Stimulated activated memory B cell treated with anti-CD40 and anti-IgM and Interleukin-4, amounts not matched to agents 10 μg/mL and 1 μg/mL and 100 μg/mL, for 72 hours (primary cell): ENCODE measurements around the gene FAM229A.
"Not testable (repeated sequence)": the region's sequence is repeated elsewhere in the genome, so short reads cannot be mapped to it uniquely, and the experiment has no call there.

Experiments used
- ATAC-seq: fragments of 150-1000 bp; cut with Tn5 transposase; 2 replicates; pipeline ENCODE4 v1.10.0; 2021
- H3K27ac Mint-ChIP-seq: one replicate; pipeline ENCODE4 v1.8.0; 2022; ENCODE audit warnings: mild to moderate bottlenecking, mixed read lengths
- H3K27me3 Mint-ChIP-seq: one replicate; pipeline ENCODE4 v1.8.0; 2022; ENCODE audit warnings: mixed read lengths
- H3K36me3 Mint-ChIP-seq: one replicate; pipeline ENCODE4 v1.8.0; 2022; ENCODE audit warnings: mixed read lengths
- H3K4me1 Mint-ChIP-seq: one replicate; pipeline ENCODE4 v1.8.0; 2022; ENCODE audit warnings: mixed read lengths
- H3K4me3 Mint-ChIP-seq: one replicate; pipeline ENCODE4 v1.8.0; 2022; ENCODE audit warnings: mild to moderate bottlenecking, moderate library complexity, mixed read lengths
- H3K9me3 Mint-ChIP-seq: one replicate; pipeline ENCODE4 v1.8.0; 2022; ENCODE audit warnings: mixed read lengths

FAM229A gene

GRCh38 chr1:32362474-32363313, at the start of gene FAM229A, which contains the start of gene TSSK3:
FAM229A (minus strand) TSS chr1:32362485; CDS start chr1:32362091, 394 bp downstream.
TSSK3 (plus strand) TSS chr1:32362539; CDS start chr1:32362702, 163 bp downstream.
- Mint-ChIP-seq H3K4me3 (peak within 1 kb of the TSS; percentile 52), H3K27ac (peak within 1 kb of the TSS; percentile 74), H3K4me1 (peaks cover 45% of the 10 kb centered on the region), H3K36me3 (peaks cover 41% of the 10 kb centered on the region), H3K9me3 (no peaks in the 10 kb centered on the region), H3K27me3 (no peaks in the 10 kb centered on the region)
- ATAC-seq = no peak

- Mint-ChIP-seq H3K27me3 (peaks cover 9% of the 10 kb centered on the region), H3K36me3 (no peaks in the 10 kb centered on the region), H3K4me1 (peaks cover 6% of the 10 kb centered on the region), H3K9me3 (no peaks in the 10 kb centered on the region), H3K27ac (no peak overlapping the region), H3K4me3 (no peak overlapping the region)
- ATAC-seq = no peak
Measured at GRCh38 chr1:32411261-32411660, 49.0 kb upstream of the FAM229A start.

- H3K4me3 Mint-ChIP-seq = no peak overlapping the region
- H3K4me1 Mint-ChIP-seq = no peaks in the 10 kb centered on the region
- no peaks in the 10 kb centered on the region for H3K9me3 Mint-ChIP-seq
- no peaks in the 10 kb centered on the region for H3K27me3 Mint-ChIP-seq
- no peaks in the 10 kb centered on the region for H3K36me3 Mint-ChIP-seq
- no peak for ATAC-seq
- H3K27ac Mint-ChIP-seq = no peak overlapping the region
Measured at GRCh38 chr1:32406629-32407111, 44.4 kb upstream of the FAM229A start.

GRCh38 chr1:32405672-32406467, 43.6 kb upstream of the FAM229A start:
- Mint-ChIP-seq H3K36me3 (no peaks in the 10 kb centered on the region), H3K4me3 (no peak overlapping the region), H3K4me1 (peaks cover 2% of the 10 kb centered on the region), H3K27me3 (no peaks in the 10 kb centered on the region), H3K27ac (no peak overlapping the region), H3K9me3 (no peaks in the 10 kb centered on the region)
- no peak for ATAC-seq

GRCh38 chr1:32404946-32405345, 42.7 kb upstream of the FAM229A start:
- Mint-ChIP-seq H3K9me3 (no peaks in the 10 kb centered on the region), H3K4me3 (no peak overlapping the region), H3K4me1 (peaks cover 7% of the 10 kb centered on the region), H3K36me3 (no peaks in the 10 kb centered on the region), H3K27me3 (no peaks in the 10 kb centered on the region), H3K27ac (no peak overlapping the region)
- no peak for ATAC-seq

- no peak overlapping the region for H3K4me3 Mint-ChIP-seq
- ATAC-seq = peak; percentile 64
- H3K9me3 Mint-ChIP-seq = no peaks in the 10 kb centered on the region
- peaks cover 7% of the 10 kb centered on the region for H3K4me1 Mint-ChIP-seq
- no peak overlapping the region for H3K27ac Mint-ChIP-seq
- no peaks in the 10 kb centered on the region for H3K36me3 Mint-ChIP-seq
- no peaks in the 10 kb centered on the region for H3K27me3 Mint-ChIP-seq
Measured at GRCh38 chr1:32400876-32401631, 38.8 kb upstream of the FAM229A start.

GRCh38 chr1:32399843-32400242, 37.6 kb upstream of the FAM229A start:
- Mint-ChIP-seq H3K4me3 (no peak overlapping the region), H3K27ac (no peak overlapping the region), H3K36me3 (no peaks in the 10 kb centered on the region), H3K27me3 (no peaks in the 10 kb centered on the region), H3K4me1 (peaks cover 13% of the 10 kb centered on the region), H3K9me3 (no peaks in the 10 kb centered on the region)
- ATAC-seq = no peak

GRCh38 chr1:32398401-32398800, 36.1 kb upstream of the FAM229A start:
- Mint-ChIP-seq H3K27ac (no peak overlapping the region), H3K36me3 (no peaks in the 10 kb centered on the region), H3K4me1 (peaks cover 21% of the 10 kb centered on the region), H3K9me3 (no peaks in the 10 kb centered on the region), H3K27me3 (no peaks in the 10 kb centered on the region), H3K4me3 (no peak overlapping the region)
- no peak for ATAC-seq

GRCh38 chr1:32396524-32396923, 34.2 kb upstream of the FAM229A start:
- ATAC-seq, H3K36me3 Mint-ChIP-seq, H3K9me3 Mint-ChIP-seq, H3K27me3 Mint-ChIP-seq, H3K27ac Mint-ChIP-seq, H3K4me3 Mint-ChIP-seq: not testable (repeated sequence)
- peaks cover 26% of the 10 kb centered on the region for H3K4me1 Mint-ChIP-seq

- Mint-ChIP-seq H3K36me3 (no peaks in the 10 kb centered on the region), H3K4me1 (peaks cover 19% of the 10 kb centered on the region), H3K9me3 (no peaks in the 10 kb centered on the region), H3K27me3 (no peaks in the 10 kb centered on the region), H3K4me3 (peak overlapping the region; percentile 97), H3K27ac (peak overlapping the region; percentile 82)
- ATAC-seq = no peak
Measured at GRCh38 chr1:32394890-32395432, 32.7 kb upstream of the FAM229A start.

GRCh38 chr1:32394141-32394889, 32.0 kb upstream of the FAM229A start, which contains the start of gene BSDC1:
BSDC1 (minus strand) TSS chr1:32394441; CDS start chr1:32394414, 27 bp downstream.
- H3K27ac Mint-ChIP-seq = peak within 1 kb of the TSS; percentile 82
- H3K27me3 Mint-ChIP-seq = no peaks in the 10 kb centered on the region
- no peaks in the 10 kb centered on the region for H3K36me3 Mint-ChIP-seq
- H3K4me1 Mint-ChIP-seq = peaks cover 19% of the 10 kb centered on the region
- peak; percentile 100 for ATAC-seq
- H3K9me3 Mint-ChIP-seq = no peaks in the 10 kb centered on the region
- H3K4me3 Mint-ChIP-seq = peak within 1 kb of the TSS; percentile 97

GRCh38 chr1:32393832-32394140, 31.5 kb upstream of the FAM229A start:
- H3K9me3 Mint-ChIP-seq = no peaks in the 10 kb centered on the region
- H3K27ac Mint-ChIP-seq = peak overlapping the region; percentile 82
- peak overlapping the region; percentile 97 for H3K4me3 Mint-ChIP-seq
- H3K4me1 Mint-ChIP-seq = peaks cover 19% of the 10 kb centered on the region
- ATAC-seq = peak; percentile 8
- no peaks in the 10 kb centered on the region for H3K27me3 Mint-ChIP-seq
- H3K36me3 Mint-ChIP-seq = no peaks in the 10 kb centered on the region

- Mint-ChIP-seq H3K4me1 (peaks cover 19% of the 10 kb centered on the region), H3K27ac (no peak overlapping the region), H3K4me3 (peak overlapping the region; percentile 97), H3K9me3 (no peaks in the 10 kb centered on the region), H3K36me3 (no peaks in the 10 kb centered on the region), H3K27me3 (no peaks in the 10 kb centered on the region)
- ATAC-seq = no peak
Measured at GRCh38 chr1:32393136-32393535, 30.9 kb upstream of the FAM229A start.

GRCh38 chr1:32392325-32392724, 30.0 kb upstream of the FAM229A start:
- Mint-ChIP-seq H3K4me3 (peak overlapping the region; percentile 24), H3K9me3 (no peaks in the 10 kb centered on the region), H3K27ac (no peak overlapping the region), H3K4me1 (peaks cover 19% of the 10 kb centered on the region), H3K27me3 (no peaks in the 10 kb centered on the region), H3K36me3 (no peaks in the 10 kb centered on the region)
- no peak for ATAC-seq
